Activated T-helper 1 cell treated with anti-CD3 and anti-CD28 coated beads, Interleukin-2, amount 50 U/mL, for 16 hours (primary cell): ENCODE data around the gene NOL4L.
"Not testable (repeated sequence)": the region's sequence is repeated elsewhere in the genome, so short reads cannot be mapped to it uniquely, and the experiment has no call there.

ENCODE experiments used
- DNase-seq, 2 donors: peaks; one replicate each; pipeline ENCODE4 v3.0.0-alpha.2; 2020; ENCODE audit warnings: low read depth in 1 of 2, low spot score in 1 of 2

The NOL4L gene

DNA sequence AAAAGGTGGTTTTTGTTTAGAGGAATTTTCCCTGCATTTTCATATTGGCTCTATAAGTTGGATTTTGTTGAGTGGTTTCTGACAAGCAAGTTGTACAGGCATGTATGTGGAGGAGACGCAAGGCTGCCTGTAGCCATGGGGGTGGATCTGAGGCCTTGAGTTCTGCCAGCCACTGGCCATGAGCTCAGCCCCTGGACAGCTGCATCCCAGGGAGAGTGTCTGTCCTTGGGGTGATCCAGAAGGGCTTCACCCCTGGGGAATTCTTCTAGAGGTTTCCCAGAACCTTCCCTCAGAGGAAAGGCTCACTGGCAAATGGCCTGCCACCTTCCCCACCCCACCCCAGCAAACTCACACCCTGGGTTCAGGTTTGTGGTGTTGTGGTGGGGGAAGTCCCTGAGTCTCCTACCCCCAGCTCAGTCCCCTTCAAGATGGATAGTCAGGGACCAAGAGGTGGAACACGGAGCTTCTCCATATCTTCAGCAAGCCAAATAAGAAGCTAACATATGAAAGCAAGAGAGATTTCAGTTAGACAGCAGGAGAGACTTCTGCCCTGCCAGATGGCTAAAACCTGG lies 11.6 kb upstream of the NOL4L start:
- DNase-seq, result no peak

DNA sequence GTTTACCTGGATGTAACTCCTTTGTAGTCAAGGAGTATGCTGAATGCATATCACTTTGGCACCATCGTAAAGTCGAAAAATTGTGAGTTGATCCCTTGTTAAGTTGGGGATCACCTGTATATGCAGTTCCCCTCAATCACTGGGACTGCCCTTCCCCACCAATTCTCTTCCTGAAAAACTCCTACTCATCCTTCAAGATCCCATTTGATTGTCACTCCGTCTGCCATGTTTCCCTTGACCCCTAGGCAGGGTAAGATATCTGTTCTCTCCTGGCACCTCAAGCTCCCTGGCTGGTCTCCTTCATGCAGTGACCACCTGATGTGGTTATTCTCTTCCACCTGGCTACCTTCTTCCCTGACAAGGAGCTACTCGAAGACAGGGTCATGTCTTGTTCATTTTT lies 10.0 kb upstream of the NOL4L start:
- DNase-seq, result no peak

DNA sequence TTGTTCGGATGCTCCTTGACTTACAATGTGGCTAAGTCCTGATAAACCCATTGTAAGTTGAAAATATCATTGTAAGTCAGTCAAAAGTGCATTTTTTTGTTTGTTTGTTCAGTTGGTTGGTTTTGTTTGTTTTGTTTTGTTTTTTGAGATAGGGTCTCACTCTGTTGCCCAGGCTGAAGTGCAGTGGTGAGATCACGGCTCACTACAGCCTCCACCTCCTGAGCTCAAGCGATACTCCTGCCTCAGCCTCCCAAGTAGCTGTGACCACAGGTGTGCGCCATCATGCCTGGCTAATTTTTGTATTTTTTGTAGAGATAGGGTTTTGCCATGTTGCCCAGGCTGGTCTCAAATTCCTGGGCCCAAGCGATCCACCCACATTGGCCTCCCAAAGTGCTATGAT lies 9.5 kb upstream of the NOL4L start:
- not testable (repeated sequence) for DNase-seq

DNA sequence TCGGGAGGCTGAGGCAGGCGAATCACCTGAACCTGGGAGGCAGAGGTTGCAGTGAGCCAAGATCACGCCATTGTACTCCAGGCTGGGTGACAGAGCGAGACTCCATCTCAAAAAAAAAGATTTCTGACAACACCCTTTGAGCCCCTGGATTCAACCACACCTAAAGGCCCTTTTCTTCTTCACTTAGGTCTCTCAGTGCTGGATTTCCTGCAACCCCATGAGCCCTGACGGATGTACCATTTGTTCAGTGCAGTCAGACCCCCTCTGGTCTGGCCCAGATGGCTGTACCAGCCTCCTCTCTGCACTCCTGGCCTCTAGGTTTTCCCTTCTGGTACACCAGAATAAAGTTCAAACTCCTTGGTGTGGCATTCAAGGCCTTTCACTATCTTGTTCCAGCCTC lies 9.1 kb upstream of the NOL4L start:
- no peak for DNase-seq

DNA sequence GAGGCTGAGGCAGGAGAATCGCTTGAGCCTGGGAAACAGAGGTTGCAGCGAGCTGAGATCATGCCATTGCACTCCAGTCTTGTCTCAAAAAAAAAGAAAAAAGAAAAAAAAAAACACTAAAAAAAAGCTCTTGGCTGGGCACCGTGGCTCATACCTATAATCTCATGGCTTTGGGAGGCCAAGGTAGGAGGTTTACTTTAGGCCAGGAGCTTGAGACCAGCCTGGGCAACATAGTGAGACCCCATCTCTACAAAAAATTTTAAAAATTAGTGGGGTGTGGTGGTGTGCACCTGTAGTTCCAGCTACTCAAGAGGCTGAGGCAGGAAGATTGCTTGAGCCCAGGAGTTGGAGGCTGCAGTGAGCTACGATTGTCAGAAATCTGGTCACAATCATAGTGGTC lies 7.5 kb upstream of the NOL4L start:
- DNase-seq, result not testable (repeated sequence)

DNA sequence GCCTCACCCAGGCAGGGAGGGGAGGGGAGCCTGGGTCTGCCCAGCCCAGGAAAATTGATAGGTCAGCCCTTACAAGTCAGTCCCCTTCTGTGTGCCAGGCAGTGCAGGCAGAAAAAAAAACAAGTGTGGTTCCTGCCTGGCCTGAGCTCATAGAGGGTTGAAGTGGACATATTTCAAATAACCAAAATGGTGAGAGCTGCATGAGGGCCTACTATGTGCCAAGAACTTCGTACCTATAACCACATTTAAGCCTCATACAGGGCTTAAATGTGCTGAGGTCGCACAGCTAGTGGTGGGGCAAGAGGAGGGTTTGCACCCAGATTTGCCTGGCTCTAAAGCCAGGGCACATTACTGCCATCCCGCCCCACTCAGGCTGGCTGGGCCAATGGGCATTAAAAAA lies 6.9 kb upstream of the NOL4L start:
- no peak for DNase-seq

DNA sequence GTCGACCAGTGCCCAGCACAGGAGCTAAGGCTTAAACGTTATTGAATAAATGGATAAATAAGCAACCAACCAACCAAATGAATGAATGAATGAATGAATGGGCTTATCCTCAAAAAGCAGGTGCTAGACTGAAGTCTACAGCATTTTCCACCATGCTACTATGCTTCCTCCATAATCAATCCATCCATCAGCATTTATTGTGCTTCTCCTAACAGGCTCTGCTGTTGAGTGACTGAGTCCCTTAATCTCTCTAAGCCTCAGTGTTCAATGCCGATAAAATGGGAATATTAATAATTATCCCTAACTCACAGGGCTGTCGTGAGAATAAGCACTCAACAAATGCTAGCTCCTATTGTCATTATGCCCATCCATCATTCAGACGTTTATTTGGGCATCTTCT lies 4.6 kb upstream of the NOL4L start:
- no peak for DNase-seq

DNA sequence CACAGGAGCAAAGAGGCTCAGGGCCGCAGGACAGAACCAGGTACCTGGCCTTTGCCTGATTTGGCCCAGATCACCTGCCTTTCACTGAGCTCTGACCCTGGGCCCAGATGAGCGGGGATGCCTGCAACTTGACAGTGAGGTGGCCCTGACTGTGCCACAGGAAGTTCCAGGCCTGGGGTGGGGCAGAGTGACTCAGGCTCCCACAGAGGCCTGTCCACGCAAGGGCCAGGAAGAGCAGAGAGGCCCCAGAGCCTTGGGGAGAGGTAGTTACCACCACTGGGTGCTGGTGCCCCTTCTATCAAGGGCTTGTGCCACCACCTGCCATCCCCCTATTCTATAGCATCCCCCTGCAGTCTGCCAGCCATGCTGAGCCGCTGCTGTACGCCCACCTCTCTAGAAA lies 4.1 kb upstream of the NOL4L start:
- no peak for DNase-seq

DNA sequence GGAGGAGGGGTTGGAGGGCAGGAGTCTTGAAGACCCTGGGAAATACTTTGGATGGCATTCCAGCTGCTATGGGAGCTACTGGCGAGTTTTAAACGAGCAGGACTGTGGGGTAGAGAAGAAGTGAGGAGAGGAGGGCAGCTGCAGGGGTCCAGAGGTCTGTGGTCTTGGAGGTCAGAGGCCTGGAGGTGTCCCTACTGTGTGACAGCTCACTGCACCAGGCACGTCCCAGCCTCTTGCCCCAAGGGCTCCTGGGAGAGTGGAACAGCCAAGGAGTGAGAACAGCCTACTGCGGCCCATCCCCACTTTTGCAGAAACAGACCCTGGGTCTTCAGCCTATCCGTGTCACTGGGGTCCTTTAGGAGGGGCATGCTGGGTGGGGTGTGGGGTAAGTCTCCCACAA lies 2.9 kb upstream of the NOL4L start:
- no peak for DNase-seq

DNA sequence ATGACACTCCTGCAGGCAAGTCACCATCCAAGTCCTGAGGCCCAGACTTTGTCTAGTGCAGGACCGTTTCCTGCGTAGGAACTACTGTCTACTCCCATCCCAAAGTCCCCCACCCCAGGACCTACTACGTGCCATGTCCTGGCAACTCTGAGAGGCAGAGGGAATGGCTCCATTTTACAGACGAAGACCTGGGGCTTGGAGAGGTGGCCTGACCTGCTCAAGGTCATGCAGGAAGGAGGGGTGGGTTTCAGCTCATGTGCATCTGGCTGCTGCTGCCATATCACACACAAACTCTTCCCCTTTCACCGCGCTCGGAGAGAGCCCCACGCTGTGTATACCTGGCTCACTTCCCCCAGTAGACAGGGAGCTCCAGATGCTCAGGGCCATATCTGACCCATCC lies 1.2 kb upstream of the NOL4L start:
- DNase-seq, result no peak

DNA sequence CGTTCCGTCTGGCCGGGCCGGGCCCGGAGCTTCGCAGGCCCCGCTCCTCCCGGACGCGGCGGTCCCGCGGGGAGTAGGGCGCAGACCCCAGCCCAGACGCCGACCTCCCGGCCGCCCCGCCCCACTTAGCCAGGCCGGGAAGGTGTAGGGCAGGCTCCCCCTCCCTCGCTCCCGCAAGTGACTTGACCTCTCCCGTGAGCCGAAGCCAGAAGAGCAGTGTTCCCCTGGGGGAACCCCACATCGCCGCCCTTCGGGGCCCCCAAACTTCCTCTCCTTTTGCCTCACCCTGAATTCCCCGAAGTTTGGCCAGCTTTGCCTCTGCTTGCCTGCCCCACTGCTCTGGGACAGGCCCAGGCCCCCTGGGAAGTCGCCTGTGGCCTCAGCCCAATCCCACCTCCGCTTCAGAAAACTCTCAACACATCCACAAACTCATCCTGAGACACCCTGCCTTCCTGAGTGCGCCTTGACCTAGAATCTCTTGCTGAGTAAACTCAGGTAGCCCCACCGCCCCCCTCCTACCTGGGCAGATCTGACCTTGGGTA lies 524 bp upstream of the NOL4L start:
- DNase-seq, result no peak

DNA sequence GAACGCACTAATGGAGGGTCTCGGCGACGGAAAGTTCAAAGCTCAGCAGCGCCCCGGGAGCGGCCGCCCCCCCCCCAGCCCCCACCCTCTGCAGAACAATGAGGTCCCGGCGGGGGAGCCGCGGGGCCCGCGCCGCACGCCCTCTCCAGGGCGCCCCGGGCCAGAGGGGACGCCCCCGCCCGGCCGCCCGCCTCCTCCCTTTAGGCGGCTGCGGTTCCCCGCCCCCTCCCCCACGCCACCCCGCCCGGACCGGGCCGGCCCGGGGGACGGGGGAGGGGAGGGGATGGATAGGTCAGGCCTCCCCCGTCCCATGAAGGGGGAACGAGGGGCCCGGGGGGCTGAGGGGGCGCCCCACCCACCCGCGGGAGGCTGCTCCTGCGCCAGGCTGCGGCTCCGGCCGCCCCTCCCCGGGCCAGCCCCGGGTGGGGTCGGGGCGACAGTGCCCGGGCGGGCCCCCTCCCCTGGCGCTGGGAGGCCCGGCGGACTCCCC lies 1.5 kb downstream of the NOL4L start:
- no peak for DNase-seq

DNA sequence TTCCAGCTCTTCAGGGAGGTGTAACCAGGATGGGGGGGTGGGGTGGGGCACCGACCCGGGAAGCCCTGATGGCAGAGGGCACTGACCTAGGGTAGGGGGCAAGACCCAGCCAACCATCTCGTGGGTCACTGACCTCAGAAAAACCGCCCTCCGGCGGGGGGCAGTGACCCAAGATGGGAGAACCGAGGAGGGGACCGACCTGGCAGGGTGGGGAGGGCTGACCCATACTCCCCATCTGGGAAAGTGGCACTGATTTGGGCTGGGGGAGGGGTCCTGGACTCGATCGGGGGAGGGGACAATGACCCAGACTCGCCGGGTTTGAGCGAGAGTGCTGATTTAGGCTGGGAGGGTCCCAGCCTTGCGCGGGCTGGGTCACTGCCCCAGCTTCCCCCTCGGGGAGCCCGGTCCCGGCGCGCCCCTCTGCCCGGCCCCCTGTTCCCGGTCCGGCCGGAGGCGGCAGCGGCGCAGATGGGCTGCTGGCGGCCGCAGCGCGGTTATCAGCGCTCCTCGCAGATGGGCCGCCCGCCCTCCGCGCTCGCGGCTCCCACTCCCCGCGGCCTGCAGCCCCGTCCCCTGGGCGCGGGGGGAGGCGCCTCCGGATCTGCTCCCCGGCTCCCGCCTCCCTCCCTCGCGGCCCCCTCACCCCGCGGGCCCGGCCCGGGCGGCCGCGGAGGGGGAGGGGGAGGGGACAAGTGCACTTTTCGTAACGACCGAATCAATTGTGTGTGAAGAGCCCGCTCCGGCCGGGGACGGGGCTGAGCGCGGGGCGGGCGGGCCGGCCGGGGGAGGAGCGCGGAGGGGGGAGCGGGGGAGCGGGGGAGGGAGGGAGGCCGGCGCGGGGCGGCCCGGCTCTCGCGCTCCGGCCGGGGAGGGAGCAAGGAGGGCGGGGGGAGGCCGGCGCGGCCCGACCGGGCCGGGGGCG lies 2.2 kb downstream of the NOL4L start:
- peak in 1 of 2 donors; percentile 20 for DNase-seq

DNA sequence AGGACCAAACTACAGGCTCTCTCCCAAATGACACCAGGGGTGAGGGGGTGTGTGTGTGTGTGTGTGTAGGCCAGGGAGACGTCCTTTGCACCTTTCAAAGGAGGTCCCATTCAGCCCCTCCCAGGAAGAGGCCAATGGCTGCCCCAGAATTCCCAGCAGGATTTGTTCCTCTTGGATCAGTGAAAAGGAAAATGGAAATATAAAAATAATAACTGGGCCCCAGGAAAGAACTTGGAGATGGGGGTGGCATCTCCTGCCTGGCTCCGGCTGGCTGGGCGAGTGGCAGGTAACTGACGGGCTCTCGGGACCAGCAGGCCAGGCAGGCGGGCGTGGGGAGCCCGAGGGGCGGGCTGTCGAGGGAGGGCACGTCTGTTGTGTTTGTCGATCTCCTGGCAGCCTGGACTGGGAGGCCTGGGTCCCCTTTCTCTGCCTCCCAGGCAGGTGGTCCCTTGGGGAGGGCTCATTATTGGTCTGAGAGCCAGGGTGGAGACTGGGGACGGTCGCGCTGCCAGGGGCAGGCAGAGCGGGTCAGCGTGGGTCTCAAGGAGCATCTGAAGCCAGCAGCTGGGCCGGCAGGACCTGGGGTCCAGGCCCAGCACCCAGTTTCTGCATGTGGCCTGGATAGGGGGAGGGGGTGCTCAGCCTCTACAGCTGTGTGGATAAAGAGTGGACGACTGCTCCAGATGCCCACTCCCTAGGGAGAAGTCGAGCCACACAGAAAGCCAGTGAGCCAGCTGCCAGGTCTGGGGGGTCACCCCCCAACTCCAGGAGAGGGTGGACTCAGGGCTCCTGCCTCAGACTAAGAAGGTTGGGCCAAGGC lies 3.1 kb downstream of the NOL4L start:
- no peak for DNase-seq

DNA sequence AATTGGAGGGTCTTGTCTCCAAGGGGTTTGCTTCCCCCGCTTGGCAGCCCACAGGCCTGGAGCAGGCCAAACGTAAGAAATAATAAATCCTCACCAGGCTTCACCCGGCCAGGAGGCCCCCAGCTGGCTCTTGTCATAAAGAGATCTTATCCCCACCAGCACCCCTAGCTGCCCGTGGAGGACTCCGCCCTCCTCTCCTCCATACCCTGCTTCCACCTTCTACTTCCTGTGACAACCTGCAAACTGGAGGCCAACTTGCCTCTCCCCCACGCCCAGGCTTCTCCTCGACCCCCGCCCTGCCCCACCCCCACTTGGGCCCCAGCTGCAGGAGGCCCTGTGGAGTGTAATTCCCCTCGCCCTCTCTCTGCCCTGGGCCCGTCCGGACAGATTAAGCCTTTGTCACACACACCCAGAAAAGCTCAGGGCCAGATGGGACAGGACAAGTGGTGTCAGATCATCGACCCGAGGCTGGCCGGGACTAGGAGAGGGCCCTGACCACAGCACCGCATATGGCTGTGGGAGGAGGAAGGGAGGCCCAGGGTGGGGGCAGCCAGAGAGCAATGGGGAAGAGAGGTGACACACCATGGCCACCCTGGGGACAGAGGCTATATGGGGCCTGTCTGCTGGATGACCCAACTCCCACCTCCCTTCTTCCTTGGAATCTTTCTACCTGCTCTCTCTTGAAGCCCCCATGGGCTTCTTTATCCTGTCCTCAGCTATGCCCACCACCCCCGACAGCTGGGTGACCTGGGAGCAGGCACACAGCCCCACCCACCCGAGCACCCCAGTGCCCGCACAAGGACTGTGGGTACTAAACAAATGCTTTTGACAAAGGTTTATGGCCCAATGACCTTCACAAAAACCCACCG lies 3.9 kb downstream of the NOL4L start:
- no peak for DNase-seq

DNA sequence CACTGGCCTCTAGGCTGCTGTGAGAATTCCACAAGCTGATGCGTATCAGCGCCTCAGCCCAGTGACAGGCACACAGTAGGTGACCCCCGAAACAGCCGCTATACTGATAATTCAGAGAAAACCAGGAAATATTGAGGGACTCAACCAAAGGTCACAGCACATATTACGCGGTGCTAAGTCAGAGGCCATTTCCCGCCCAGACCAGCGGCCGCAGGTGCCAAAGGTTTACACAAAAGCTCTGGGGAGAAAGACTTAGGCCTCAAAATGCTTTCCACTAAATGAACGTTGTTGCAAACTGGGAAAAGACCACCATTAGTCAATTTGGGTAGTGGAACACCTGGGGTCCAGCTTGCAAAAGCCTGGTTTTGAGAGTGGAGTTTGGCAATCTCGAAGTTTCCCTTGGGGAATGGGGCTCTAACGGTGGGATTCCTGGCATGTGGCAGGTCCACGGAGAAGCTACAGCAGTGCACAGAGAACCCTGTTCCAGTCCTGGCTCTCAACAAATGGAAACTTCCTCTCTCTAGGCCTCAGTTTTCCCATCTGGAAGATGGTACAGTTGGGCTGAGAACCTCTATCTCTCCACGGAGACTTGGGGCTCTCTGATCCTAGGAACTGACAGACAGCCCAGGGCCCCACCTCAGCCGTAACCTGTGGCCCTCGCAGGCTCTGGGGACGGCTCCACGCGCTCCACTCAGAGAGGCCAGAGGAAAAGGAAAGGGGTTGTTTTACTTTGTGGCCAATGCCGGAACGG lies 4.7 kb downstream of the NOL4L start:
- DNase-seq, result no peak

DNA sequence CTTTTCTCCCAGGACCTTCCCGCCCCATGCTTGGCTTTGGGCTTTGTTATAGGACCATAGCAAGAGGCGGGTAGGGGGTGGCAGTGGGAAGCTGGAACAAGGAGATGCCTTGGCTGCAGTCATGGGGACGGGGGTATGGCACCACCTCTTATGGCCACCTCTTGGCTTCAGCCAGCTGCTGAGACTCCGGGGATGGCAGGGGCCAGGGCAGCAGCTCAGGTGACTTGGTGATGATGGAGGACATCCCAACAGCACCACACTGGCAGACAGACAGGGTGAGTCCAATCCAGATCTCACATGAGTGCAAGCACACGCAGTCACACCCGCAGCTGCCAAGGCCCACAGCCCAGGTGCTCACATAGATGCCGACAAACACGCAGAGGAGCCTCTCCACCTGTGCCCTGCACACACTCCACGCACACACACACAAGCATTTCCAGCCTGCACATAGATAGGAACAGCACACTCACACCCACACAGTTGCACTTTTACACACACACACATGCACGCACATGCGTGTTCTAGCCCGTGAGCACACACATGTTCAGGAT lies 6.2 kb downstream of the NOL4L start:
- no peak for DNase-seq

DNA sequence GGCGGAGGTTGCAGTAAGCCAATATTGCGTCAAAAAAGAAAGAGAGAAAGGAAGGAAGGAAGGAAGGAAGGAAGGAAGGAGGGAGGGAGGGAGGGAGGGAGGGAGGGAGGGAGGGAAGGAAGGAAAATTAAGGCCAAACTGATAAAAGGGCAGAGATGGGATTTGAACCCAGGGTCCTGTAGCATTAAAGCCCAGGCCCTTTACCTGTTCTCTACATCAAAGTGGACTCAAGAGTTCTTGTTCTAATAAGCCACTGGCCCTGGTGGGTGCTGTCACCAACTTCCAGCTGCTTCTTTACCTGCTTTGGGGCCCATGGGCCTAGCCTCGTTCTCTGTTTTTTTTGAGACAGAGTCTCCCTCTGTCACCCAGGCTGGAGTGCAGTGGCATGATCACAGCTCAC lies 7.1 kb downstream of the NOL4L start:
- not testable (repeated sequence) for DNase-seq

DNA sequence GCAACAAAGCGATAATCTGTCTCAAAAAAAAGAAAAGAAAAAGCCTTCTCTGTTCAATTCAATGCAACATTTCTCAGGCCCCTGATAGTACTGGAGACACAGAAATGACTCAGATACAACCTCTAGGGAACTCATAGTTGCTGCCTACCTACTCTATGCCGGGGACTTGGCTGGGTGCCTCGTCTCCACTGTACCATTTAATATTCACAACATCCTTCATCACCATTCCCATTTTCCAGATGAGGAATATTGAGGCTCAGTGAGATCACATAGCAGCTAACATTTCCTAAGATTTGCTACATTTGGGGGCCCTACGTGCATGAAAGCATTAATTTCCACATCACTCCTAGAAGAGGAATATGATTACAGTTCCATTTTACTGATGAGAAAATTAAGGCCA lies 7.5 kb downstream of the NOL4L start:
- DNase-seq, result no peak

DNA sequence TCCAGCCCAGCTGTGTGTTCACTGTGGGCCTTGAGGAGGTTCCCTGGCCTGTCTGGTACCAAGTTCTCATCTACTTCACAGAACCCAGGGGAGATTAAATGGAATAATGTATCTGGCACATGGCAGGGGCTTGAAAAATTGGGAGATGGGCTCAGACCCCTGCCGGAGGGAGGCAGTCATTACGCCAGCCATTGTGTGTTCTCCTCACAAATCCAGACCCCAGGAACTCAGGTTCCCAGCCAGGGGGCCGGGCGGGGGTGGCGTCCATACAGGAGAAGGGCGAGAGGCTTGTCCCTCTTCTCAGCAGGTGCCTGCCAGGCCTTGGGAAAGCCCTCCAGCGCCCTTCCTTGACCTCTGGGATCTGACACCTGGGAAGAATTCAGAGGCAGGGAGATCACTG lies 8.1 kb downstream of the NOL4L start:
- no peak for DNase-seq
